HG02571 (cell line): ENCODE measurements around the gene TKTL1.

Experiments
- ATAC-seq: cut with Tn5 transposase; IDR thresholded peaks from one replicate; pipeline ENCODE4 v1.9.1; 2021; ENCODE audit warnings: mild to moderate bottlenecking, moderate library complexity; ENCODE audit not compliant: unreplicated experiment

Gene TKTL1

DNA sequence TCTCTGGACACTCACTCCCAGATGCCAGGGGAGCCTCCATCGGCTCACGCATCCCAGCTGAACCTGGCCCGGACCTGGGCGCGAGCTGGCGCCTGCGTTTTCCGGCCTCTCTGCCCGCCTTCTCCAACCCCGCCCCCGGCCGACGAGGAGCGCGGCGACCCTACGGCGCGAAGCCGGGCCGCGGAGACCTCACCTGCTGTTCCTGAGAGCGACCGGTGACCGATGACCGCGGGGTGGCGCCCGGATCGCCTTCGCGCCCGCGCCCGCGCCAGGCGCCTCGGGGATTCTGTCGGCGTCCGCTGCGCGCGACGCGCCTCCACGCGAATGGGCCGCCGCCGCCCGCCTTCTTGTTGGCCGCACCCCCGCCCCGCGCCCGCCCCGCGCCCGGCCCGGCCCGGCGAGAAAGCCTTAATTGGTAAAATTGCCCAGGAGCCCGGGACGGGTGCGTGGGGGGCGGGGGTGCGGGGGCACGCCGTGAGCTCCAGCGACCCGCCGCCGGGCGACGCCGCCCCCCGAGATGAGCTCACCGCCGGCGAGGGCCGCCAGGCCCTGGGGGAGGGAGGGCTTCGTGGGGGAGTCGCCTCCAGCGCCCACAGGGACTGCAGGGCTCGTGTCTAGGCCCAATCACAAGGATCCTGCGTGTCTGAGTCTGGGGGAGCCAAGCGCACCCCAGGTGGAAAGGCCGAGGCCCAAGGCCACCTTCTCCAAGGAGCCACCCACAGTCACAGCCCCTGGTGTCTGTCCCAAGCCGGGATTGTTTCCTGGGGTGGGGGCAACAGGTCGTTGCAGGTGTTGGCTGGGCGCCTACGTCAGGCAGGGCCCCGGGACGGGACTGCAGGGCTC, 78.9 kb downstream of the TKTL1 start, which contains the start of gene FLNA:
TSS of gene FLNA (minus strand) at position 322 of the 843 bp plus-strand sequence. CDS start 3,389 bp downstream, outside the sequence.
- ATAC-seq, result no peak

DNA sequence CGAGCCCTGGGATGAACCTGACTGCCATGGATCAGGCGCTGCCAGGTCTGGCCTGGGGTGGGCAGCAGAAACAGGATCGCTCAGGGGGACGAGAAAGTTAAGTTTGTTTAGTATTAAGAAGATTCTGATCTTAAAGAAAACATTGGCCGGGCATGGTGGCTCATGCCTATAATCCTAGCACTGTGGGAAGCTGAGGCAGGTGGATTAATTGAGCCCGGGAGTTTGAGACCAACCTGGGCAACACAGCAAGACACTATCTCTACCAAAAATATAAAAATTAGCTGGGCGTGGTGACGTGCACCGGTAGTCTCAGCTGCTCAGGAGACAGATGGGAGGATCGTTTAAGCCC, 79.5 kb downstream of the TKTL1 start:
- no peak for ATAC-seq

DNA sequence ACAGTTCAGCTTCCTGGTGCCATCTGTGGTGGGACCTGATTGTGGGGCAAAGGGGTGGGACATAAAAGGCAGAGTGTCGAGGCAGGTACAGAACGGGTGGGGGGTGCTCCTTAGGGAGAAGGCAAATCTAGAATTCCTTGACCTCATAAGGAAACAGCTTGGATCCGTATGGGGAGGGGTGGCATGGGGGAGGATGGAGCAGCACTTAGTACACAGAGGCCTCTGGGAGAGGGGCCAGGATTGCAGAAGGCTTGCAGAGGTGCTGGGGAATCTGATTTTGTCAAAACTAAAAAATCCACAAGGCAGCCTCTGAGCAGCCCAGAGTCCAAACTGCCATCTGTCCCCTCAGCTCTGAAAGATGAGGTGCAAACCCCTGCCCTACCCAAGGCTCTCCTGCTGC, 81.2 kb downstream of the TKTL1 start:
- no peak for ATAC-seq

DNA sequence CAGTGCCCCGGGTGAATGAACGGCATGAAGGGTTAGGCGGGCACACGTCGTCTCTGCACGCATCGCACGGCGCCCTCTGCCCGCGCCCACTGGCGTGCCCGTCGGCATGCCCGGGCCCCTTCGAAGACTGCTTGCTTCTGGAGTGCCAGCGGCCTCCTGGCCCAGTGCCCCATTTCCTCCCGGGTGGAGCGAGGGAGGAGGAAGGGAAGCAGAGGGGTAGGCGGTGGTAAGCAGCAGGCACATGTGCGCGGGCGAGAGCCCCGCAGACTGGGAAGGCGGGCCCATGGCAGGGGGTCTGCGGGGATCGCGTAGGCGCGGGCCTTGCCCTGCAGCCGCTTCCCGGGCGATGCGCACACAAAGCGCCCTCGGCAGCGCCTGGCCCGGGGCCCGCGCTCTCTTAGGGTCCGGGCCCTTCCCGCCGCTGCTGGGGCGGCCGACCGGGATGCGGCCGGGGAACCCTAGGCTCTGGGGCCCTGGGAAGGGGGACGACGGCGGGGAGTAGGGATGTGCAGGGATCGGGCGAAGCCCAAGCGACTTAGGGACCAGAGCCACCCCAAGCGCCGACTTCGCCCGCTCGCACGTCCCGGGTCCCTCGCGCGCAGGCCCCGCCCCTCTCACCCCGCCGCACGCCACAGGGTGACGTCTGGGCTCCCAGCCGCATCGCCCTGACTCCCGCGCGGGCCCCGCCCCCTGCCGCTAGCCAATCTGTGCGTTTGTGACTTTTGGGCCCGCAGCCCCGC, 82.6 kb downstream of the TKTL1 start:
- peak; percentile 2 for ATAC-seq

DNA sequence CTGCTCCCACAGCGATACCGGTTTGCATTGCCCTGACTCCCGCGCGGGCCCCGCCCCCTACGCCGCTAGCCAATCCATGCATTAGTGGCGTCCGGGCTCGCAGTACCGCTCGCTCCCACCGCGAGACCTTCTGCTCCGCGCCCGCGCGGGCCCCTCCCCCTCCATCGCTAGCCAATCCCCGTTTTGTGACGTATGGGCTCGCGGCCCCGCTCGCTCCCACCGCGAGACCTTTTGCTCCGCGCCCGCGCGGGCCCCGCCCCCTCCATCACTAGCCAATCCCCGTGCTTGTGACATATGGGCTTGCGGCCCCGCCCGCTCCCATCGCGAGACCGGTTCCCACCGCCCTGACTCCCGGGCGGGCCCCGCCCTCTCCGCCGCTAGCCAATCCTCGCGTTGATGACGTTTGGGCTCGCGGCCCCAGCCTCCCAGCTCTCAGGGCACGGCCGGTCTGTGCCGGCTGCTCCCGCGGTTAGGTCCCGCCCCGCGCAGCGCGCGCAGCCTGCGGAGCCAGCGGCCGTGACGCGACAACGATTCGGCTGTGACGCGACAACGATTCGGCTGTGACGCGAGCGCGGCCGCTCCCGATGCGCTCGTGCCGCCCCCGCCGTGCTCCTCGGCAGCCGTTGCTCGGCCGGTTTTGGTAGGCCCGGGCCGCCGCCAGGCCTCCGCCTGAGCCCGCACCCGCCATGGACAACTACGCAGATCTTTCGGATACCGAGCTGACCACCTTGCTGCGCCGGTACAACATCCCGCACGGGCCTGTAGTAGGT, 83.4 kb downstream of the TKTL1 start, which contains the start of gene EMD:
TSS of gene EMD (plus strand) at position 497 of the 770 bp plus-strand sequence. CDS start at position 687, 190 bp downstream.
- peak; percentile 75 for ATAC-seq

DNA sequence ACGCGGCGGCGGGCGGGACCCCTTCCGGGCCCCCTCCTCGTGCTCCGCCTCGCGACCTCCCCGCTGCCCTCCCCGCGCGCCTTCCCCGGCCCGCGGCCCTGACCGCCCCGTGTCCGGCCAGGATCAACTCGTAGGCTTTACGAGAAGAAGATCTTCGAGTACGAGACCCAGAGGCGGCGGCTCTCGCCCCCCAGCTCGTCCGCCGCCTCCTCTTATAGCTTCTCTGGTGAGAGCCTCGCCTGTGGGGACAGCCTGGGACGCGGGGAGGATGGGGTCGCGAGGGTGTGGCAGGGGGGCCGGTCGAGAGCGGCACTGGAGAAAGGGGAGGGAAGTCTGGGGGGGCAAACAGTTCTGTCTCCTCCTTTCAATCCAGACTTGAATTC, 84.0 kb downstream of the TKTL1 start:
- ATAC-seq, result peak; percentile 2
